Psoas muscle (tissue), 8 donors: ENCODE results near the gene CIDEC. TPM values are rescaled to one million over a fixed set of nuclear protein-coding genes. Genes with fewer than 3 reads are reported as not detected.

Experiments
- ATAC-seq, 4 donors: fragments of 200-7000 bp; cut with Tn5 transposase; one replicate each; pipeline ENCODE4 v1.9.1; 2020; ENCODE audit warnings: moderate library complexity in 3 of 4, mild to moderate bottlenecking in 2 of 4
- DNase-seq, 2 donors: peaks; one replicate each; pipeline ENCODE4 v3.0.0-alpha.2; 2020
- H3K27ac ChIP-seq: fragments of 200-600 bp; one replicate; pipeline ENCODE4 v1.8.0; 2022
- H3K27me3 ChIP-seq, 3 donors: fragments of 200-600 bp in 1 of 3; one replicate each; pipeline versions ENCODE4 v1.6.1 to v1.8.0; 2013 to 2022; ENCODE audit warnings: low read length in 2 of 3, mild to moderate bottlenecking in 2 of 3, moderate library complexity in 1 of 3; ENCODE audit not compliant: insufficient read depth in 3 of 3
- H3K36me3 ChIP-seq, 2 donors: fragments of 200-600 bp in 1 of 2; one replicate each; pipeline versions ENCODE4 v1.6.1 to v1.8.0; 2013 to 2022; ENCODE audit warnings: low read depth in 1 of 2, mild to moderate bottlenecking in 1 of 2, moderate library complexity in 1 of 2; ENCODE audit not compliant: insufficient read depth in 1 of 2
- H3K4me1 ChIP-seq: fragments of 200-600 bp; one replicate; pipeline ENCODE4 v1.8.0; 2022
- H3K4me3 ChIP-seq: fragments of 200-600 bp; one replicate; pipeline ENCODE4 v1.8.0; 2022; ENCODE audit warnings: mild to moderate bottlenecking
- H3K9me3 ChIP-seq: fragments of 200-600 bp; one replicate; pipeline ENCODE4 v1.8.0; 2022
- CTCF ChIP-seq: fragments of 200-600 bp; IDR thresholded peaks from one replicate; pipeline ENCODE4 v1.8.0; 2022; ENCODE audit warnings: antibody characterized with exemption
- WGBS, 3 donors: extraction: QIAGEN DNeasy Blood & Tissue Kit; methylation state at CpG; one replicate each; pipeline versions ENCODE4 v1.1.6 to v1.1.7; 2013; 5-methylcytosine and 5-hydroxymethylcytosine counted together
- intact Hi-C, 2 donors: fragments of 100-400 bp; cut with DNase I; formaldehyde crosslinking; loops; one replicate each; pipeline versions ENCODE4 v1.11.0 to v1.14.2; 2022
- polyA plus RNA-seq, 3 donors: library from polyadenylated mRNA; stranded (reverse); fragments of 200-250 nt; gene quantifications; one replicate each; pipeline ENCODE4 v1.2.3, GENCODE V29; 2013
- total RNA-seq, 4 donors: library from RNA; stranded (reverse); fragmentation: NEBNext Ultra II Directional in 2 of 4; extraction: Animal tissue kit (Norgen Biotek cat#: 25700) in 2 of 4; gene quantifications; one replicate each; pipeline versions ENCODE4 v1.2.1 to v1.2.4, GENCODE V29; 2021 to 2023
- donor health status: healthy with polysubstance abuse.
- donor health status: DM: no; HTN: no; CAD: no; lungs with moderate emphysema.
- donor health status: Bipolar disorder and iron deficiency.
- donor health status: healthy.
- donor health status: DM: yes; HTN: yes; CAD: no.
- donor health status: DM: no; HTN: no; CAD: no.
- donor health status: DM: no; HTN: no; CAD: no.
- donor health status: DM: yes; HTN: yes; CAD: no.

CIDEC gene
- total and polyA plus RNA-seq, 7 donors: 0.75 to 15.0 (median 3.3) TPM

GRCh38 chr3:9914011-9914410 lies 34.0 kb upstream of the CIDEC start:
- Histone ChIP-seq H3K4me1 (peaks cover 12% of the 10 kb centered on the region), H3K27ac (no peak overlapping the region), H3K9me3 (no peaks in the 10 kb centered on the region), H3K36me3 (no peaks in the 10 kb centered on the region), H3K27me3 (no peaks in the 10 kb centered on the region), H3K4me3 (no peak overlapping the region)
- intact Hi-C loops: loop anchor here in 1 of 2 donors (10.0 kb wide), 1 partner anchor 49 kb away; no protein-coding TSS in a partner anchor
- no peak for DNase-seq
- no peak for TF ChIP-seq CTCF
- WGBS, 3 donors: 71 to 78% (median 75%) methylated on average over 1 of the region's 1 CpG
- no peak for ATAC-seq

GRCh38 chr3:9913601-9914000 lies 33.5 kb upstream of the CIDEC start:
- Histone ChIP-seq H3K4me1 (peaks cover 12% of the 10 kb centered on the region), H3K9me3 (no peaks in the 10 kb centered on the region), H3K27me3 (no peaks in the 10 kb centered on the region), H3K27ac (no peak overlapping the region), H3K36me3 (no peaks in the 10 kb centered on the region), H3K4me3 (no peak overlapping the region)
- no peak for TF ChIP-seq CTCF
- 78 to 84% (median 82%) methylated on average over 5 of the region's 5 CpGs for WGBS, 3 donors
- no peak for ATAC-seq
- intact Hi-C loops: loop anchor here in 1 of 2 donors (10.0 kb wide), 1 partner anchor 49 kb away; no protein-coding TSS in a partner anchor
- DNase-seq: no peak

GRCh38 chr3:9912294-9912935 lies 32.4 kb upstream of the CIDEC start:
- ATAC-seq: no peak
- intact Hi-C loops: loop anchor here in 1 of 2 donors (10.0 kb wide), 1 partner anchor 48 kb away; no protein-coding TSS in a partner anchor
- Histone ChIP-seq H3K27ac (no peak overlapping the region), H3K9me3 (no peaks in the 10 kb centered on the region), H3K4me3 (no peak overlapping the region), H3K4me1 (peaks cover 8% of the 10 kb centered on the region), H3K36me3 (no peaks in the 10 kb centered on the region), H3K27me3 (no peaks in the 10 kb centered on the region)
- TF ChIP-seq CTCF: no peak
- no peak for DNase-seq
- 80 to 91% (median 82%) methylated on average over 7 of the region's 7 CpGs for WGBS, 3 donors

GRCh38 chr3:9911863-9912262 lies 31.8 kb upstream of the CIDEC start:
- Histone ChIP-seq H3K36me3 (no peaks in the 10 kb centered on the region), H3K9me3 (no peaks in the 10 kb centered on the region), H3K4me3 (no peak overlapping the region), H3K27me3 (no peaks in the 10 kb centered on the region), H3K27ac (no peak overlapping the region), H3K4me1 (peaks cover 8% of the 10 kb centered on the region)
- intact Hi-C loops: loop anchor here in 1 of 2 donors (10.0 kb wide), 1 partner anchor 47 kb away; no protein-coding TSS in a partner anchor
- ATAC-seq (no peak), DNase-seq (no peak)
- TF ChIP-seq CTCF: no peak
- WGBS, 3 donors: 71 to 83% (median 75%) methylated on average over 8 of the region's 8 CpGs
